Nephron (organoid): ENCODE measurements around the gene SEMA3E.

Experiments used
- H3K27ac Mint-ChIP-seq, 3 experiments: 2 replicates each; pipeline ENCODE4 v1.8.0; 2020; ENCODE audit warnings: mixed read lengths in 3 of 3, mild to moderate bottlenecking in 2 of 3, moderate library complexity in 1 of 3
- H3K27me3 Mint-ChIP-seq: 2 replicates; pipeline ENCODE4 v1.8.0; 2021; ENCODE audit warnings: low read depth, mild to moderate bottlenecking, moderate library complexity, mixed read lengths
- H3K36me3 Mint-ChIP-seq: 2 replicates; pipeline ENCODE4 v1.8.0; 2020; ENCODE audit warnings: low read depth, mixed read lengths
- H3K4me1 Mint-ChIP-seq: 2 replicates; pipeline ENCODE4 v1.8.0; 2020; ENCODE audit warnings: mixed read lengths
- H3K4me3 Mint-ChIP-seq, 3 experiments: 2 replicates each; pipeline ENCODE4 v1.8.0; 2020; ENCODE audit warnings: mild to moderate bottlenecking in 3 of 3, mixed read lengths in 3 of 3, moderate library complexity in 2 of 3
- H3K9me3 Mint-ChIP-seq: 2 replicates; pipeline ENCODE4 v1.8.0; 2020; ENCODE audit warnings: mixed read lengths
- CTCF ChIP-seq, 3 experiments: fragments of 200-600 bp; sonication (generic); IDR thresholded peaks; one replicate each; pipeline ENCODE4 v1.5.0; 2021; ENCODE audit warnings: antibody characterized with exemption in 3 of 3; ENCODE audit not compliant: unreplicated experiment in 3 of 3

Gene SEMA3E

GRCh38 chr7:83588602-83589240, 60.2 kb downstream of the SEMA3E start:
- Mint-ChIP-seq H3K27ac (no peak overlapping the region), H3K4me1 (peaks cover 10% of the 10 kb centered on the region), H3K36me3 (no peaks in the 10 kb centered on the region), H3K4me3 (no peak overlapping the region), H3K27me3 (no peaks in the 10 kb centered on the region), H3K9me3 (no peaks in the 10 kb centered on the region)
- no peak for TF ChIP-seq CTCF (IDR thresholded peaks at IDR 0.05; ENCODE audit: unreplicated experiment in 3 of 3)

DNA sequence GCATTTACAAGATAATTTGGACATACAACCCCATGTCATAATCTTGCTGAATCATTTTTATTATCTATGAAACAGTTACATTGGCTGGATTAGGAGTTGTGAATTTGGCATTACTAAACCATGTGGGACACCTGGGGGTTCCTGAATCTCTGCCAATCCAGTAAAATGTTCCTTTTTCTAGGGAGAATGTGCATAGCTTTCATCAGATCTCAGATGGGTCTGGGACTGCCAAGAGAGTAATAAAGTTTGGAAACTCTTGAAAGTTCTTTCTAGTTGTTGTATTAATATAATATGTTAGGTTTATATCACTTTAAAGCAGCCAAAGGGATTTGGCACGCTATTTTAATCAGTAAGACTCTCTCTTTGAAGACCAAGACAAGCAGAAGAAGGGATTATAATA, 62.7 kb downstream of the SEMA3E start:
- no peaks in the 10 kb centered on the region for H3K36me3 Mint-ChIP-seq
- peaks cover 10% of the 10 kb centered on the region for H3K4me1 Mint-ChIP-seq

DNA sequence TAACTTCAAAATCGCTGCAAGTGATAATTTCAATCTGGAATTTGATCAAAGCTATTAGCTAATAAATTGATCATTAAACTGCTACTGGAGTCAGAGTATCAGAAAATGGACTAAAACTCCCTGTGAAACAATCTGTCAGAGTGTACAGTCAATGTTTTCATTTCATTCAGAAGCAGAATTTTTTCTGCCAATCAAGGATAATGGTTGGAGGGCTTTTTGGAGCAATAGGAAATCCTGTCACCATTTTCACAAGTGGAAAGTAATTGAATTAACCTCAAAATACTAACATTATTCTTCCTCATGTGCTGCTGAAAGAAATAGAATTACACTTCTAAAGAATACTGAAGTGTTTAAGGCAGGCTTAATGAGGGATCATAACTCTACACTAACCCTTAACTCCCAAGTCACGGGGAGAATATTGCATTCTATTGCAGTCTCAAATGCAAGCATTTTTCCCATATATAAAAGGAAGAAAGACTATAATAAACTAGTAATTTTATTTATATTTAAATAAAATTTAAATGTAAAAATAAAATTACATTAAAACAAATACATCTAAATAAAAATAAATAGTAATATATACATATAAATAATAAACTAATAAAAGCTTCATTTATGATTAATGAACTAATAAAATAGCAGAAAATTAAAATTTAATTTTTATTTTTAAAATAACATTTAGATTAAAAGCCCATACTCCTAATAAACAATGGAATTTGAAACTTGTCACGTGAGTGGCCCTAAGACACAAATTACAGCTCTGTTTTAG, 67.1 kb downstream of the SEMA3E start:
- Mint-ChIP-seq H3K27me3 (no peaks in the 10 kb centered on the region), H3K4me1 (peaks cover 10% of the 10 kb centered on the region), H3K9me3 (no peaks in the 10 kb centered on the region), H3K36me3 (no peaks in the 10 kb centered on the region), H3K27ac (no peak overlapping the region), H3K4me3 (no peak overlapping the region)
- no peak for TF ChIP-seq CTCF (IDR thresholded peaks at IDR 0.05; ENCODE audit: unreplicated experiment in 3 of 3)

More for the DNA sequence above, 62.7 kb downstream of the SEMA3E start:
- H3K9me3 Mint-ChIP-seq, result no peaks in the 10 kb centered on the region
- TF ChIP-seq CTCF (IDR thresholded peaks at IDR 0.05; ENCODE audit: unreplicated experiment in 3 of 3), result no peak
- H3K27ac Mint-ChIP-seq, result peak overlapping the region in 2 of 3 experiments; percentile 11 to 27
- H3K27me3 Mint-ChIP-seq, result no peaks in the 10 kb centered on the region
- H3K4me3 Mint-ChIP-seq, result no peak overlapping the region

- Mint-ChIP-seq H3K27ac (no peak overlapping the region), H3K36me3 (no peaks in the 10 kb centered on the region), H3K4me3 (no peak overlapping the region), H3K27me3 (no peaks in the 10 kb centered on the region), H3K9me3 (no peaks in the 10 kb centered on the region), H3K4me1 (no peaks in the 10 kb centered on the region)
- no peak for TF ChIP-seq CTCF (IDR thresholded peaks at IDR 0.05; ENCODE audit: unreplicated experiment in 3 of 3)
Observed at GRCh38 chr7:83579740-83580139, 69.2 kb downstream of the SEMA3E start.

DNA sequence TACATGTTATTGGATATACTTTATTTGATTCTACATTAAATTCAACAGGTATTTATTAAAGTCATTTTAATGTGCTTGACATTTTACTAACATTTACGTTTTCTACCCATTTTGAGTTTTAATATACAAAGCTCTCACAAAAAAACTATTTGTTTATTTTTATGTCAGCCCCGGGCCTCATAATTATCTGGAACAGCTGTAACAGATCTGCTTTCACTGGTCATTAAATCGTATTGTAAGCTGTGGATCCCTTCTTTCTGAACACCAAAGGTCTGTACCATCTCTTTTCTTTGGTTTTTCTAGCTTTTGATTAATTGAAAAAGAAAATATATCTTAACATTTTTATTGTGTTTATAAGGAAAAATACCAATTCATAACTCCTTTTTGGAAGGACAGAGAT, 73.5 kb downstream of the SEMA3E start:
- TF ChIP-seq CTCF (IDR thresholded peaks at IDR 0.05; ENCODE audit: unreplicated experiment in 3 of 3), result no peak
- Mint-ChIP-seq H3K4me3 (no peak overlapping the region), H3K27me3 (no peaks in the 10 kb centered on the region), H3K4me1 (no peaks in the 10 kb centered on the region), H3K36me3 (no peaks in the 10 kb centered on the region), H3K9me3 (no peaks in the 10 kb centered on the region), H3K27ac (no peak overlapping the region)

DNA sequence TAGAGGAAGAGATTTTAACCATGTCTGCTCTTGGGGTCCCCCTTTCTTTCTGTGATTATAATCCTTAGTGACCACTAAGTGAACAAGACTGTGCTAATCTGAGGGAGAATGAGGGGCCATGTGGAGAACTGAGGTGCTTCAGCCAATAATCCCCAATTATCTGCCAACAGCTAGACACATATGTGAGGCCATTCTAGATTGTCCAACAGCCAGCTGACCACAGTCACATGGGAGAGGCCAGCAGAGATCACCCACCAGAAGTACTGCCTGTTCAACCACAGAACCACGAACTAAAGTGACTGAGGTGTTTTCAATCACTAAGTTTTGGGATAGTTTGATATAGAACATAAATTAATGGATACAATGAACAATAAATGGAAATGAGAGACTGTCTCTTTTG, 74.3 kb downstream of the SEMA3E start:
- TF ChIP-seq CTCF (IDR thresholded peaks at IDR 0.05; ENCODE audit: unreplicated experiment in 3 of 3), result no peak
- Mint-ChIP-seq H3K9me3 (peaks cover 2% of the 10 kb centered on the region), H3K27ac (no peak overlapping the region), H3K4me1 (no peaks in the 10 kb centered on the region), H3K36me3 (no peaks in the 10 kb centered on the region), H3K27me3 (no peaks in the 10 kb centered on the region), H3K4me3 (no peak overlapping the region)
